Caki2 (cell line): ENCODE results near the gene ZNRF3. TPM values are rescaled to one million over a fixed set of nuclear protein-coding genes. Genes with fewer than 3 reads are reported as not detected.
"Not testable (repeated sequence)": the region's sequence is repeated elsewhere in the genome, so short reads cannot be mapped to it uniquely, and the experiment has no call there.

Experiments
- DNase-seq: peaks from one replicate; pipeline ENCODE4 v3.0.0-alpha.2; 2015; ENCODE audit warnings: low read depth
- in situ Hi-C: cut with HindIII; loops from 2 replicates; pipeline ENCODE4 v1.10.0; 2016; ENCODE audit warnings: low sequenced_read_pairs, low pct_unique_long_range_greater_than_20kb, mixed read lengths
- total RNA-seq: library from RNA; depleted of rRNA; stranded (reverse); fragments of >200 nt; shearing (Covaris generic); gene quantifications from 2 replicates; pipeline ENCODE4 v1.2.3, GENCODE V29; 2014; ENCODE audit warnings: low replicate concordance; rRNA removed

The ZNRF3 gene
- total RNA-seq: 9.6 and 11.1 TPM in 2 replicates

GRCh38 chr22:28882878-28883656 is at the start of gene ZNRF3:
TSS of gene ZNRF3 (plus strand) at chr22:28883572. CDS start at chr22:28883767, 195 bp downstream.
- DNase-seq: peak; percentile 84
- in situ Hi-C loops: no loop called here

DNA sequence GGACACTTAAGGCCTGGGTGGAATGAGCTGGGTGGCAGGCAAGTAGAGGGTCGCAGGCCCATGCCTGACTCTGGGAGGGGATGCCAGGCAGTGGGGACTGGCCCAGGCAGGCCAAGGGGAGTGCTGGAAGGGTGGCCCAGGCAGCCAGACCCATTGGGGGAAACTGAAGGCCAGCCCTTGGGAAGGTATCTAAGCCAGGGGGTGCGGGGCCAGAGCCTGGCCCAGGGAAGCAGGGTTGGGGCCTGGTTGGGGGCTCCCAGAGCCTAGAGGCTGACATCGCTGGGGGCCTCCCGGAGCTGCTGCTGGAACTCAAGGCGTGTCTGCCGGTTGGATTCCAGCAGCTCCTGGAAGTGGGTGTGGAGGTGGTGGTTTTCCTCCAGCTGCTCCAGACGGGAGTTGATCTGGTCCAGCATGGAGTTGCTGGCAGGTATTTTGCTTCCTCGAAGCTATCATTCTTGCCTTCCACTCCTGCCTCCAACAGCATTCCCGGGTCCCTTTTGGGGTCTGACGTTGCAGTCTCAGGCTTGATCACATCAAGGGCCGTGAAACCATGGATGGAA is 47.7 kb upstream of the ZNRF3 start:
- in situ Hi-C loops: no loop called here
- no peak for DNase-seq

DNA sequence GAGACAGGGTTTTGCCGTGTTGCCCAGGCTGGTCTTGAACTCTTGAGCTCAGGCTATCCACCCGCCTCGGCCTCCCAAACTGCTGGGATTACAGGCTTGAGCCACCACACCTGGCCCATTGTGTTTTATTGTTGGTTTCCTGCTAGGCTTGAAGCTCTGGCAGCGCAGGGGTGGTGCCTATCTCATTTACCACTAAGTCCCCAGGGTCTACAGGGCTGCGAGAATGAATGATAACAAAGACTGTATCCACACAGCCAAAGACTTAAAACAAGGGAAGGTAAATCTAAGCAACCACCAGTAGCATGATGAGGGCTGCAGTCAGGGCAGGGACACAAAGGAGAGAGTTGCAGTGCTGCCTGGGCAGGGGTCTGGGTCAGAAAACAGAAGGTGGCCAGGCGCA is 45.7 kb upstream of the ZNRF3 start:
- in situ Hi-C loops: no loop called here
- no peak for DNase-seq

DNA sequence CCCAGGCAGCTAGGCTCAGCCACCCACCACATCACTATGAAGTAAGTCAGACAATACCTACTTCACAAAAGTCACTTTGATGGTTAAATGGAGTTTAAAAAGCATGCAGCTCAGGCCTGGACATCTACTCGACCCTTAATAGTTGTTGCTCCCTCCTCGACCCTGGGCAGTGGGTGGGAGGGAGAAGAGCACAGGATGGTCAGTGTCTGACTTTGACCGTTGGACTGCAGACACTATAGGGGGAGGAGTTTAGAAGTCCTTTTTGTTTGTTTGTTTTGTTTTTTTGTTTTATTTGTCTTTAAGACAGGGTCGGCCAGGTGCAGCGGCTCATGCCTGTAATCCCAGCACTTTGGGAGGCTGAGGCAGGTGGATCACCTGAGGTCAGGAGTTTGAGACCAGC is 44.4 kb upstream of the ZNRF3 start:
- in situ Hi-C loops: no loop called here
- DNase-seq: no peak

- DNase-seq: no peak
- in situ Hi-C loops: no loop called here
These were observed 42.3 kb upstream of the ZNRF3 start for GRCh38 chr22:28841111-28841510.

GRCh38 chr22:28843633-28844032 is 39.7 kb upstream of the ZNRF3 start:
- in situ Hi-C loops: no loop called here
- DNase-seq: no peak

DNA sequence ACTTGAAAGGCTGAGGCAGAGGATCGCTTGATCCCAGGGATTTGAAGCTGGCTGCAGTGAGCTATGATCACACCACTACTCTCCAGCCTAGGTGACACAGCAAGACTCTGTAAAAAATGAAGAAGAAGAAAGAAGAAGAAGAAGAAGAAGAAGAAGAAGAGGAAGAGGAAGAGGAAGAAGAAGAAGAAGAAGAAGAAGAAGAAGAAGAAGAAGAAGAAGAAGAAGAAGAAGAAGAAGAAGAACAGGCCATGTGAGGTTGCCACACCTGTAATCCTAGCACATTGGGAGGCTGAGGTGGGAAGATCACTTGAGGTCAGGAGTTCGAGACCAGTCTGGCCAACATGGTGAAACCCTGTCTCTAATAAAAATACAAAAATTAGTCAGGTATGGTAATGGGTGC is 39.1 kb upstream of the ZNRF3 start:
- DNase-seq, in situ Hi-C loops: not testable (repeated sequence)

DNA sequence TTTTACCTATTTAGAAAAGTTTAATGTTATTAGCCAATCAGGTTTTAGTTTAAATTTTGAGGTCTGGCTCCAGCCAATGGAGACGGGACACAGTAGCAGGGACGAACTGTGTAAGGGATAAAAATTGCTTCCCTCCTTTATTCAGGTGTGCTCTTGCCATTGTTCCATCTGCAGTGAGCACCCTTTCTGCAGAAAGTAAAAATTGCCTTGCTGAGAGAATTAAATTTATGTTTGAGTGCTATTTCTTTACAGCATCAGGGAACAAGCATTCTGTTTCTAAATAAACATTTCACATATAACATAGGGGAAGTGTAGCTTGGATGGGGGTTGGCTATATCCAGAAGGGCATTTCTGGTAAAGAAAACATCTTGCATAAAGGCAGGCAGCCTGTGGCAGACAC is 36.4 kb upstream of the ZNRF3 start:
- in situ Hi-C loops: no loop called here
- DNase-seq: no peak

GRCh38 chr22:28855355-28856094 is 27.8 kb upstream of the ZNRF3 start:
- in situ Hi-C loops: no loop called here
- DNase-seq: peak; percentile 60

- in situ Hi-C loops: no loop called here
- DNase-seq: no peak
These were observed 27.3 kb upstream of the ZNRF3 start for GRCh38 chr22:28856095-28856455.

DNA sequence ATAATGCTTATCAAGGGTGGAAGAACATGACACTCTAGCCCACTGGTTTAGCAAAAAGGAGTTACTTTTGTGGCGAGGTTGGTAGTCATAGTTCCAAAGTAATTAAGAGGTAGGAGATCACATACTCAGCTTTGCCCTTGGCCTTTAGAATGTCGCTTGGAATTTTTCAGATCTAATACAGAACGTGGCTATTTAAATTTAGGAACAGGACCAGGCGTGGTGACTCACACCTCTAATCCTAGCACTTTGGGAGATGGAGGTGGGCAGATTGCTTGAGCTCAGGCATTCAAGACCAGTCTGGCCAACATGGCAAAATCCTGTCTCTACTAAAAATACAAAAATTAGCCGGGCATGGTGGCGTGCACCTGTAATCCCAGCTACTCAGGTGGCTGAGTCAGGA is 26.1 kb upstream of the ZNRF3 start:
- DNase-seq: no peak
- in situ Hi-C loops: no loop called here

- peak; percentile 51 for DNase-seq
- in situ Hi-C loops: no loop called here
These were observed 18.3 kb upstream of the ZNRF3 start for GRCh38 chr22:28864878-28865596.

DNA sequence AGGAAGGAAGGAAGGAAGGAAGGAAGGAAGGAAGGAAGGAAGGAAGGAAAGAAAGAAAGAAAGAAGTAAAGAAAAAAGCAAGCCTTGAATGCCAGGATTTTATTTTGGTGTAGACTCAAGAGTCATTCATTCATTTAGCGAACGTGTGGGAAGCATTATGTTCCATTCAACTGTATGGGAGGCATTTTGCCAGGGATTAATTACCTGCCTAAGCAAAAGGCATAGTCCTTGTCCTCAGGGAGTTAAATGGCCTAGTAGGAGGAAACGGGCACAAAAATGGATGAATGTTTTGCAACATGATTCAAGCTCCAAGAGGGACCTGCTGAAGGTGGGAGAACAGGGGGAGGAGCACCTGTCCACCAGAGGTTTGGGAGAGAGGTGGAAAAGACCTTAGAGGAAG is 16.2 kb upstream of the ZNRF3 start:
- DNase-seq: no peak
- in situ Hi-C loops: no loop called here

GRCh38 chr22:28868389-28868788 is 15.0 kb upstream of the ZNRF3 start:
- in situ Hi-C loops: not testable (repeated sequence)
- peak; percentile 41 for DNase-seq

GRCh38 chr22:28869736-28870135 is 13.6 kb upstream of the ZNRF3 start:
- DNase-seq: no peak
- in situ Hi-C loops: no loop called here

GRCh38 chr22:28873183-28873963 is 10.0 kb upstream of the ZNRF3 start:
- no peak for DNase-seq
- in situ Hi-C loops: no loop called here

DNA sequence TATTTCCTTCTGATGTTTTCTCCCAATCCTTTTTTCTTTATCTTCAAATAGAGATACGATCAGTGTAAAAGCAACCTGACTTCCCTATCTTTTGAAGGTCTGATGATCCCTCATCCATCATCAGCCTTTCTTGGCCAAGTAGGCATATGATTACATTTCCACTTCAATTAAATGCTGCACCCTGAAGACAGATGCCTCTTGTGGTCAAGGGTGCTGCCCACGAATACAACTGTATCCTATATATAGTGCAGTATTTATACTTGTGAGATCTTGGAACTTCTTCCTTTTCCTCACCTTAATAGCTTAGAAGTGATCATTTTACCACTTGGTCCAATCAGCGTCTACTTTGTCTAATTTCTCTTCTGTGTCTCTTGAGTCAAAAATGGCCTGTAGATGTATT is 9.3 kb upstream of the ZNRF3 start:
- DNase-seq: no peak
- in situ Hi-C loops: no loop called here

GRCh38 chr22:28874811-28875320 is 8.5 kb upstream of the ZNRF3 start:
- in situ Hi-C loops: no loop called here
- no peak for DNase-seq
